Vagina (tissue), 2 donors: ENCODE data around the gene APRT. TPM values are rescaled to one million over a fixed set of nuclear protein-coding genes. Genes with fewer than 3 reads are reported as not detected.

ENCODE experiments used
- DNase-seq, 2 donors: peaks; one replicate each; pipeline ENCODE4 v3.0.0-alpha.2; 2017; ENCODE audit errors: extremely low spot score in 2 of 2
- H3K27ac ChIP-seq: fragments of 200-600 bp; sonication (generic); one replicate; pipeline ENCODE4 v1.5.1; 2019
- H3K27me3 ChIP-seq: fragments of 200-600 bp; sonication (generic); one replicate; pipeline ENCODE4 v1.5.1; 2019
- H3K36me3 ChIP-seq, 2 donors: fragments of 200-600 bp; sonication (generic); one replicate each; pipeline ENCODE4 v1.5.1; 2017 to 2019
- H3K4me1 ChIP-seq: fragments of 200-600 bp; sonication (generic); one replicate; pipeline ENCODE4 v1.5.1; 2019
- H3K4me3 ChIP-seq, 2 donors: fragments of 200-600 bp; sonication (generic); 1 replicate in 1 of 2; 2 replicates in 1 of 2; pipeline ENCODE4 v1.5.1; 2016 to 2019
- H3K9me3 ChIP-seq: fragments of 200-600 bp; sonication (generic); one replicate; pipeline ENCODE4 v1.5.1; 2019
- POLR2A ChIP-seq, 2 donors: fragments of 450-650 bp; IDR thresholded peaks; one replicate each; pipeline ENCODE4 v1.6.1; 2017; ENCODE audit warnings: antibody characterized with exemption in 2 of 2, mild to moderate bottlenecking in 2 of 2, moderate library complexity in 2 of 2
- POLR2AphosphoS5 ChIP-seq, 2 donors: sonication (generic); formaldehyde crosslinking; IDR thresholded peaks; one replicate each; pipeline ENCODE4 v1.9.0; 2017; ENCODE audit warnings: antibody characterized with exemption in 2 of 2, mild to moderate bottlenecking in 2 of 2, low read depth in 1 of 2; ENCODE audit not compliant: insufficient read depth in 1 of 2
- intact Hi-C: fragments of 100-400 bp; cut with DNase I; formaldehyde crosslinking; loops from one replicate; pipeline ENCODE4 v1.15.1; 2023
- total RNA-seq: library from RNA; depleted of rRNA; stranded (reverse); fragments of >200 nt; gene quantifications from one replicate; pipeline ENCODE4 v1.2.3, GENCODE V29; 2016
- TF ChIP-seq, protein P1 (sequence below), 3 experiments: fragments of 450-650 bp in 2 of 3; fragments of 200-600 bp in 1 of 3; sonication (generic) in 1 of 3; IDR thresholded peaks; one replicate each; pipeline ENCODE4 v1.5.1; 2017 to 2019; ENCODE audit warnings: antibody characterized with exemption in 3 of 3, mild to moderate bottlenecking in 2 of 3, moderate library complexity in 2 of 3

Gene APRT, protein sequence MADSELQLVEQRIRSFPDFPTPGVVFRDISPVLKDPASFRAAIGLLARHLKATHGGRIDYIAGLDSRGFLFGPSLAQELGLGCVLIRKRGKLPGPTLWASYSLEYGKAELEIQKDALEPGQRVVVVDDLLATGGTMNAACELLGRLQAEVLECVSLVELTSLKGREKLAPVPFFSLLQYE
- total RNA-seq = 134 TPM

DNA sequence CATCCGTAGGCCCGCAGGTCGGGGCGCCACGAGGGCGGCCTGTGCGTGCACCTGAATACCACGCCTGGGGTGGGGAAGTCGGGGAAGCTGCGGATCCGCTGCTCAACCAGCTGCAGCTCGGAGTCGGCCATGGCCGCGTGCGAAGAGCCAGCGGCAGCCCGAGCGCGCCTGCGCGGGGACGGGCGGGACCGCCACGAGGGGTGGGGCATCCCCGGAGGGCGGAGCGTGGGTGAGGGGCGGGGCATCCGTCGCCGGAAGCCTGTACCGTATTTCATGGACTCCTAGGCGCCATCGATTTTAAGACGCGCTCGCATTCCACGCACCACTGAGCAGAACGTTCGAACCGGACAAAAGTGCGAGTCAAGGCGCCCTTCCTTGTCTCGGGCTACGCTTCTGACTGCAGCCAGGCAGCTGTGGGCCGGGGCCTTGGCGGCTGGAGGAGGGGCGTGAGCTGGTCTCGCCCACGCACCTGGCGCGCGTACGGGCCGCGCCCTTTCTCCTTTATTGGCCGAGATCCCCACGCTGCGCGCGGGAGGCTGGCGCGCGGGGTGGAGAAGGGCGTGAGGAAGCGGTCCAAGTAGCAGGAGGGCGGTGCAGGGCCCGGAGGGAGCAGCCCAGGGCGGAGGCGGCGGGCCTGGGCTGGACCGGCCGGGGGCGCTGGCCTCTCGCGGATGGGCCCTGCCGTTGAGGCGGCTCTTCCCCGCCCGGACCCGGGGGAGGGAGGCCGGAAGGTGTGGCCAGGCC, at the start of gene APRT:
APRT (minus strand) TSS at position 160 of the 744 bp plus-strand sequence; CDS start at position 131, 29 bp downstream.
- H3K9me3 ChIP-seq = no peaks in the 10 kb centered on the region
- peak within 1 kb of the TSS; percentile 93 to 94 for H3K4me3 ChIP-seq
- H3K4me1 ChIP-seq = peaks cover 39% of the 10 kb centered on the region
- TF ChIP-seq, protein P1, sequence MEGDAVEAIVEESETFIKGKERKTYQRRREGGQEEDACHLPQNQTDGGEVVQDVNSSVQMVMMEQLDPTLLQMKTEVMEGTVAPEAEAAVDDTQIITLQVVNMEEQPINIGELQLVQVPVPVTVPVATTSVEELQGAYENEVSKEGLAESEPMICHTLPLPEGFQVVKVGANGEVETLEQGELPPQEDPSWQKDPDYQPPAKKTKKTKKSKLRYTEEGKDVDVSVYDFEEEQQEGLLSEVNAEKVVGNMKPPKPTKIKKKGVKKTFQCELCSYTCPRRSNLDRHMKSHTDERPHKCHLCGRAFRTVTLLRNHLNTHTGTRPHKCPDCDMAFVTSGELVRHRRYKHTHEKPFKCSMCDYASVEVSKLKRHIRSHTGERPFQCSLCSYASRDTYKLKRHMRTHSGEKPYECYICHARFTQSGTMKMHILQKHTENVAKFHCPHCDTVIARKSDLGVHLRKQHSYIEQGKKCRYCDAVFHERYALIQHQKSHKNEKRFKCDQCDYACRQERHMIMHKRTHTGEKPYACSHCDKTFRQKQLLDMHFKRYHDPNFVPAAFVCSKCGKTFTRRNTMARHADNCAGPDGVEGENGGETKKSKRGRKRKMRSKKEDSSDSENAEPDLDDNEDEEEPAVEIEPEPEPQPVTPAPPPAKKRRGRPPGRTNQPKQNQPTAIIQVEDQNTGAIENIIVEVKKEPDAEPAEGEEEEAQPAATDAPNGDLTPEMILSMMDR (IDR thresholded peaks at IDR 0.05) = peak in 2 of 3 experiments; percentile 6 to 14
- TF ChIP-seq POLR2AphosphoS5 (IDR thresholded peaks at IDR 0.05; ENCODE audit: insufficient read depth in 1 of 2, low read depth in 1 of 2) = peak; percentile 26 to 91
- peak in 1 of 2 donors; percentile 60 for TF ChIP-seq POLR2A (IDR thresholded peaks at IDR 0.05)
- peaks cover 0 to 12% of the 10 kb centered on the region in 2 donors for H3K36me3 ChIP-seq
- peak within 1 kb of the TSS; percentile 94 for H3K27ac ChIP-seq
- peak in 1 of 2 donors; percentile 94 for DNase-seq
- no peaks in the 10 kb centered on the region for H3K27me3 ChIP-seq
- intact Hi-C loops = no loop called here

DNA sequence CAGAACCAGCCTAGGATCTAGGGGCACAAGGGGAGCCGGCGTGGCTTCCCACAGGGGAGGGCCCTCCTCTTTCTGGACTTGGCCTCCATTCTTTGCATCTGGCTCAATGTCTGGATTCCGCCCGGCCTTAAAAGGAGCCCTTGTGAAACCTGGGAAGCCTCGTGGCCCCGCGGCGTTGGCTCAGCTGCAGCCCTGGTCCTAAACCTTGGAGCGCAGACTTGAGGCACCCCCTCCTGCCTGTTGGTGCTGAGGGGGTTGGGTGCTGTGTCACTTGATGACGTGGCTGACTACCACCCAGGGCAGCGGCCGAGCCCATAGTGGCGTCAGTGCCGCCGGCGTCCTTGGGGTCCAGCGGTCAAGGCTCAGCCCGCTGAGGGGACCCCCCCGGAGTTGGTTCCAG, 49.6 kb upstream of the APRT start:
- H3K27ac ChIP-seq = no peak overlapping the region
- no peak for TF ChIP-seq POLR2A (IDR thresholded peaks at IDR 0.05)
- TF ChIP-seq, protein P1 (IDR thresholded peaks at IDR 0.05) = no peak
- TF ChIP-seq POLR2AphosphoS5 (IDR thresholded peaks at IDR 0.05; ENCODE audit: insufficient read depth in 1 of 2, low read depth in 1 of 2) = no peak
- peaks cover 0 to 36% of the 10 kb centered on the region in 2 donors for H3K36me3 ChIP-seq
- no peak for DNase-seq
- no peak overlapping the region for H3K4me3 ChIP-seq
- H3K9me3 ChIP-seq = no peaks in the 10 kb centered on the region
- intact Hi-C loops = no loop called here
- peaks cover 22% of the 10 kb centered on the region for H3K4me1 ChIP-seq
- no peaks in the 10 kb centered on the region for H3K27me3 ChIP-seq

DNA sequence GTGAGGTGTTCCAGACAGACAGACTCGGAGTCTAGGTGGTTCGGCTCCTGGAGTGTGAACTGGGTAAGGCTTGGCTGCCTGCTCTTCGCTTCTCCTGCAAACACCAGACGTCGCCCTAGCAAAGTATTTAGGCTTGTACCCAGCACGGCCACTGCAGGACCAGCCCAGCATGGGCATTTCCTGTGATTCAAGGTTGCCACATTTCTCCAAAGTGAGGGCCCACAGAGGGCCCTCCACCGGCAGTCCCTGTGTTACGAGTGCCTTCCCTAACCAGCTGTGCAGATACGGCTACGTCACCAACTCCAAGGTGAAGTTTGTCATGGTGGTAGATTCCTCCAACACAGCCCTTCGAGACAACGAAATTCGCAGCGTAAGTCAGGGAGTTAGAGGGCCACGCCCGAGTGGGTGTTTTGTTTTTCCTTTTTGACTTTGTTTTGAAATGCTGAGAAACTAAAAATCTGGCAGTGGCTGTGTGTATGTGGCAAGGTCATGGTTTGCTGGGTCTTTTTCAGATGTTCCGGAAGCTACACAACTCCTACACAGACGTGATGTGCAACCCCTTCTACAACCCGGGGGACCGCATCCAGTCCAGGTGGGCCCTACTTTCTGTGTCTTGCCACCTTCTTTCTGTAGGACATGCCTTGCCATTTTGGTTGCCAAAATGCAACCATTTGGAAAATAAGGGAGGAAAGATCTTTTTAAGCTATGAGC, 47.8 kb upstream of the APRT start:
- TF ChIP-seq, protein P1 (IDR thresholded peaks at IDR 0.05) = no peak
- TF ChIP-seq POLR2A (IDR thresholded peaks at IDR 0.05) = no peak
- no peaks in the 10 kb centered on the region for H3K27me3 ChIP-seq
- H3K4me1 ChIP-seq = peaks cover 40% of the 10 kb centered on the region
- H3K9me3 ChIP-seq = no peaks in the 10 kb centered on the region
- no peak overlapping the region for H3K4me3 ChIP-seq
- no peak for DNase-seq
- peaks cover 0 to 36% of the 10 kb centered on the region in 2 donors for H3K36me3 ChIP-seq
- H3K27ac ChIP-seq = no peak overlapping the region
- intact Hi-C loops = no loop called here

DNA sequence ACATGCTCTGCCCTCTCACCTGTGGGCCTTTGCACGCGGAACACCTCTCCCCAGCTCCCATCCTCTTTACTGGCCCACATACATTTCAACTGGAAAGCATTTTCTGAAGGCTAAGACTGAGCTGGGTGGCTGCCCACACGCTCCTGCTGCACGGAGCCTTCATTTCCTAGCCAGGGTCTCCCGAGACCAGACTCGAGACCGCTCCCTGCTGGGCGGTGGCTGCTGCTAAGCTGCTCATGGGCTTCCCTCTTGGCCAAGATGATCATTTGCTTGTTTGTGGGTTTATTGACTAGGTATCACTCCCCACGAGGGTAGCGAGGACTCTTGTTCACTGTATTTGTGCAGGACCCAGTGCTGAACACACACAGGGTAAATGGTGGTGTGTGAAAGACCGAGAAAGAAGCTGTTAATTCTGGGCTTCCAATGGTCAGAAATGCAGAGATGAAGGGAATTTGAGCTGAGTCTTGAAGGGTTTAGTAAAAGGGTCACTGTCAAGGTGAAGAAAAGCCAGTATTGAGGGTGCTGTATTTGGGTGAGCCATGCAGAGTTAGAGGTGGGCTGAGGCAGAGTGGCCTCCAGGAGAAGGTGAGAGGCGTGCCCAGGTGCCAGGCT, 46.1 kb upstream of the APRT start:
- Histone ChIP-seq H3K9me3 (no peaks in the 10 kb centered on the region), H3K36me3 (peaks cover 0 to 36% of the 10 kb centered on the region in 2 donors), H3K4me3 (peak overlapping the region; percentile 99), H3K27me3 (no peaks in the 10 kb centered on the region), H3K27ac (peak overlapping the region; percentile 84), H3K4me1 (peaks cover 45% of the 10 kb centered on the region)
- intact Hi-C loops = loop anchor here (1.0 kb wide), 1 partner anchor 74 kb away; no protein-coding TSS in a partner anchor
- TF ChIP-seq POLR2A (IDR thresholded peaks at IDR 0.05) = no peak
- TF ChIP-seq, protein P1 (IDR thresholded peaks at IDR 0.05) = peak in 2 of 3 experiments; percentile 33 to 44
- DNase-seq = no peak
